ENCODE measurements around the gene KRTAP12-2.
A peak's percentile ranks its signal among the peaks of the same experiment; 100 is the strongest.

- no peak for TF ChIP-seq FOXK1 (CRISPR knock-in tag; IDR thresholded peaks at IDR 0.05)
- no peak for TF ChIP-seq ETV6 (CRISPR knock-in tag; IDR thresholded peaks at IDR 0.05)
- TF ChIP-seq MAX (CRISPR knock-in tag; IDR thresholded peaks at IDR 0.05), result no peak
- peak; percentile 95 for TF ChIP-seq ZNF317 (CRISPR knock-in tag; IDR thresholded peaks at IDR 0.05; ENCODE audit: borderline replicate concordance, low read depth)
- no peak for TF ChIP-seq ZNF263 (CRISPR knock-in tag; IDR thresholded peaks at IDR 0.05; ENCODE audit: low read depth)
- TF ChIP-seq GABPB1 (CRISPR knock-in tag; IDR thresholded peaks at IDR 0.05), result no peak
- TF ChIP-seq PRDM15 (CRISPR knock-in tag; IDR thresholded peaks at IDR 0.05), result no peak
- TF ChIP-seq TEAD4 (CRISPR knock-in tag; IDR thresholded peaks at IDR 0.05), result no peak
- no peak for TF ChIP-seq CTCF (IDR thresholded peaks at IDR 0.05)
- no peak for TF ChIP-seq SMAD4 (CRISPR knock-in tag; IDR thresholded peaks at IDR 0.05)
These were observed 43.2 kb downstream of the KRTAP12-2 start for GRCh38 chr21:44623575-44623974.
